Epithelial cell of proximal tubule (primary cell): Measurements from ENCODE around the gene DNTTIP2. TPM values are rescaled to one million over a fixed set of nuclear protein-coding genes. Genes with fewer than 3 reads are reported as not detected.
"Not testable (repeated sequence)": the region's sequence is repeated elsewhere in the genome, so short reads cannot be mapped to it uniquely, and the experiment has no call there.

Source experiments
- DNase-seq: peaks from one replicate; pipeline ENCODE4 v3.0.0-alpha.2; 2011; ENCODE audit warnings: low read depth
- H3K4me3 ChIP-seq: 2 replicates; pipeline ENCODE4 v1.5.1; 2011; ENCODE audit warnings: low read depth, mild to moderate bottlenecking, low read length
- total RNA-seq: library from RNA; depleted of rRNA; stranded (reverse); fragments of >200 nt; gene quantifications from 2 replicates; pipeline ENCODE4 v1.2.3, GENCODE V29; 2015
- TF ChIP-seq, protein P1 (sequence below): conservative IDR thresholded peaks from 2 replicates; pipeline ENCODE4 v1.5.1; 2012; ENCODE audit warnings: low read depth, mild to moderate bottlenecking, low read length

The DNTTIP2 gene
- total RNA-seq, 1 donor from 2014 or later = 41.6 TPM

DNA sequence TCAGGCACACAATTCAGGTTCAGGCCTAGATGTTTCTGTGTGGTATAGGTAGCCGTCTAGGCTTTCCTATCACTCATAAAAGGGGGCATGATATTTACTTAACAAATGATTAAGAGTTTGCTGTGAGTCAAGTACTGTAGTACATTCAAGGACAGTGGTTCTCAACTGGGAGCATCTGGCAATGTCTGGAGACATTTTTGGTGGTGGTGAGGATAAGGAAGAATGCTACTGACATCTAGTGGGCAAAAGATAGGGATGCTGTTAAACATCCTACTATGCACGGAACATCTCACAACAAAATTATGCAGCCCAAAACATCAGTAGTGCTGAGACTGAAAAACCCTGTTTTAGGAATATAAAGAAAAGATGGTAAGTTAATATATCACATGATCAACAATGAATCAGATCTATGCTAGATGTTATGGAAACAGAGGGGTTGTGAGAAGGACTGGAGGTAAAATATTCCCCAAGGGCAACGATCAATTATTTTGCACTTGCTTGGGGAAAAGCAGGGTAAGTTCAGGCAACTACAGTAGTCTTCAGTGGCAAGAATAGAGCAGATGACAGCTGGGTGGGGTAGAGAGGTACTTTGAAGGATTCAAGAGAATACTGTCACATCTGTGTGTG is 4.9 kb downstream of the DNTTIP2 start:
- no peak for DNase-seq

DNA sequence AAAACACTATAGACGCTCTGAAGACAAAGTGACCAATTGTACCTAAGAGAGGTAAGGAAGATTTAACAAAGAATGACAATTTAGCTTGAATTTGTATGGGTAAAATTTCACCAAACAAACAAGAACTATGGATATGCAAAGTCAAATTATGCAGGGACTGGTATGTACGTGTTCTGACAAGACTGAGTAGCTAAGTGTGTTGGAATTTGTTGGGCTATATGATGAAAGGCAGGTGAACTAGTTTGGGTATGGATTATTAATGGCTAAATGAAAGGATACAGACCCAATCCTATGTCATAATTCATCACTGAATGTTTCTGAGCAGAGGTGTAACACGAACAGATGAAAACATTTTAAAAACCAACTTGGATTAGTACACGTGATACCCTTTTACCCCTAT is 7.6 kb downstream of the DNTTIP2 start:
- no peak for DNase-seq
- no peak overlapping the region for H3K4me3 ChIP-seq
- TF ChIP-seq, protein P1, sequence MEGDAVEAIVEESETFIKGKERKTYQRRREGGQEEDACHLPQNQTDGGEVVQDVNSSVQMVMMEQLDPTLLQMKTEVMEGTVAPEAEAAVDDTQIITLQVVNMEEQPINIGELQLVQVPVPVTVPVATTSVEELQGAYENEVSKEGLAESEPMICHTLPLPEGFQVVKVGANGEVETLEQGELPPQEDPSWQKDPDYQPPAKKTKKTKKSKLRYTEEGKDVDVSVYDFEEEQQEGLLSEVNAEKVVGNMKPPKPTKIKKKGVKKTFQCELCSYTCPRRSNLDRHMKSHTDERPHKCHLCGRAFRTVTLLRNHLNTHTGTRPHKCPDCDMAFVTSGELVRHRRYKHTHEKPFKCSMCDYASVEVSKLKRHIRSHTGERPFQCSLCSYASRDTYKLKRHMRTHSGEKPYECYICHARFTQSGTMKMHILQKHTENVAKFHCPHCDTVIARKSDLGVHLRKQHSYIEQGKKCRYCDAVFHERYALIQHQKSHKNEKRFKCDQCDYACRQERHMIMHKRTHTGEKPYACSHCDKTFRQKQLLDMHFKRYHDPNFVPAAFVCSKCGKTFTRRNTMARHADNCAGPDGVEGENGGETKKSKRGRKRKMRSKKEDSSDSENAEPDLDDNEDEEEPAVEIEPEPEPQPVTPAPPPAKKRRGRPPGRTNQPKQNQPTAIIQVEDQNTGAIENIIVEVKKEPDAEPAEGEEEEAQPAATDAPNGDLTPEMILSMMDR = no peak

More for the DNA sequence above, 4.9 kb downstream of the DNTTIP2 start:
- no peak overlapping the region for H3K4me3 ChIP-seq
- TF ChIP-seq, protein P1 = peak; percentile 67

DNA sequence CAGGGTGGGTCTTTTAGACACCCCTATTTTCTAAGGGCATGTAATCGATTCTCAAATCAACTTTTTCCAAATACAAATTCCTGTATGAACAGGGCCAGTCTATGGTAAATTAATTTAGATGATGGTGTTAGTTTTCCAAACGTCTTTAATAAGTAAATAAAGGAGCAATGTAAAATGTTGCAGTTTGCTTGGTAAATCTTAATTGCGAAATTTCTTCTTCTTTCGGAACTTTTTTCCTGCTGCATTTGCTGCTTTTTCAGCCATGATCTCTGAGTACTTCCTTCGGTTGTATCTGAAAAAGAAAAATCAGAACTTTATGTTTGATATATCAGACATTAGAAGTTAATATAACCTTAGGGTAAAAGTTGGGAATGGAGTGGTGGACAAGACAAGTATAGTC is 9.4 kb downstream of the DNTTIP2 start:
- no peak for DNase-seq
- TF ChIP-seq, protein P1 = no peak
- no peak overlapping the region for H3K4me3 ChIP-seq

DNA sequence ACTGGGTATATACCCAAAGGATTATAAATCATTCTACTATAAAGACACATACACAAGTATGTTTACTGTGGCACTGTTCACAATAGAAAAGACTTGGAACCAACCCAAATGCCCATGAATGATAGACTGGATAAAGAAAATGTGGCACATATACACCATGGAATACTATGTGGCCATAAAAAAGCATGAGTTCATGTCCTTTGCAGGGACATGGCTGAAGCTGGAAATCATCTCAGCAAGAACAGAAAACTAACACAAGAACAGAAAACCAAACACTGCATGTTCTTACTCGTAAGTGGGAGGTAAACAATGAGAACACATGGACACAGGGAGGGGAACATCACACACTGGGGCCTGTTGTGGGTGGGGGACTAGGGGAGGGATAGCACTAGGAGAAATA is 10.5 kb downstream of the DNTTIP2 start:
- H3K4me3 ChIP-seq, DNase-seq: not testable (repeated sequence)

DNA sequence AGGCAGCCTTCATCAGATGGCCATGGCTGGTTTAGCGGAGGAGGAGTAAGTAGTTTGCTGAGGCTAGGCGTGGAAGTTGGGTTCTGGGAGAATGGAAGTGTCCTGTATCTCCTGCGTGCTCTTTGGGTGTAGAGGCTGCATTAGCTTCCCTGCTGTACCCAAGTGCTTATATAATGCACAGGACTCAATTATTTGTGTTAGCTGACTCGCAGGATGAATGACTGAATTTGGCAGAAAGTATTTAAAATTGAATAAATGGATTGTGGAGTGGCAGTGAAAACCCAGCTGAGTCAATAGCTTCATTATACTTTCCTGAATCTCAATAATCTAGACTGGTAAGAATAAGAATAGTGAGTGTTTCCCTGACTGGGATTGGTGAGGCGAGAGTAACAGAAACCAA is 13.8 kb downstream of the DNTTIP2 start:
- H3K4me3 ChIP-seq = no peak overlapping the region
- no peak for DNase-seq
- TF ChIP-seq, protein P1 = no peak

DNA sequence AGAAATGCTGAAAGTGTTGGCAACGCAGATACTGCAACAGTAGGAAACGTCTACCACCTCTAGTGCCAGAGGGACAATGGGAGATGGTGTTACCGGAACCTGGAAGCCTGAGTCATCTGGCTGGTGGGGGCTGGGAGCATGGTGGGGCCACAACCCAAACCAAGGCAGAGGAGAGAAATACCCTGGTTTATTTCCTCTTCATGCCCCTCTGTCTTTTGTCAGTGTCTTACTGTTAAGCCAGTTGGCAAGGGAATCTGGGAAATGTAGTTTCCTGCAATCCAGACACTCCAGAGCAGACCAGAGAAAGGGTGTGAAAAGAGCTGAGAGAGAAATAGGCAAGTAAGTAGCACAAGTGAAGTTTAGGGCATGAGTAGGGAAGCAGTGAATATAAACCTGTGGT is 14.8 kb downstream of the DNTTIP2 start:
- no peak overlapping the region for H3K4me3 ChIP-seq
- no peak for DNase-seq
- TF ChIP-seq, protein P1 = no peak

DNA sequence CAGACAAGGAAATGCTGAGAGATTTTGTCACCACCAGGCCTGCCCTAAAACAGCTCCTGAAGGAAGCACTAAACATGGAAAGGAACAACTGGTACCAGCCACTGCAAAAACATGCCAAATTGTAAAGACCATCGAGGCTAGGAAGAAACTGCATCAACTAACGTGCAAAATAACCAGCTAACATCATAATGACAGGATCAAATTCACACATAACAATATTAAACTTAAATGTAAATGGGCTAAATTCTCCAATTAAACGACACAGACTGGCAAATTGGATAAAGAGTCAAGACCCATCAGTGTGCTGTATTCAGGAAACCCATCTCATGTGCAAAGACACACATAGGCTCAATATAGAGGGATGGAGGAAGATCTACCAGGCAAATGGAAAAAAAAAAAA is 21.4 kb downstream of the DNTTIP2 start:
- DNase-seq, H3K4me3 ChIP-seq: not testable (repeated sequence)

DNA sequence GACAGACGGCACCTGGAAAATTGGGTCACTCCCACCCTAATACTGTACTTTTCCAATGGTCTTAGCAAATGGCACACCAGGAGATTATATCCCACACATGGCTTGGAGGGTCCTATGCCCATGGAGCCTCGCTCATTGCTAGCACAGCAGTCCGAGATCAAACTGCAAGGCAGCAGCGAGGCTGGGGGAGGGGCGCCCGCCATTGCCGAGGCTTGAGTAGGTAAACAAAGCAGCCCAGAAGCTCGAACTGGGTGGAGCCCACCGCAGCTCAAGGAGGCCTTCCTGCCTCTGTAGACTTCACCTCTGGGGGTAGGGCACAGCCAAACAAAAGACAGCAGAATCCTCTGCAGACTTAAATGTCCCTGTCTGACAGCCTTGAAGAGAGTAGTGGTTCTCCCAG is 23.0 kb downstream of the DNTTIP2 start:
- H3K4me3 ChIP-seq, DNase-seq: not testable (repeated sequence)

DNA sequence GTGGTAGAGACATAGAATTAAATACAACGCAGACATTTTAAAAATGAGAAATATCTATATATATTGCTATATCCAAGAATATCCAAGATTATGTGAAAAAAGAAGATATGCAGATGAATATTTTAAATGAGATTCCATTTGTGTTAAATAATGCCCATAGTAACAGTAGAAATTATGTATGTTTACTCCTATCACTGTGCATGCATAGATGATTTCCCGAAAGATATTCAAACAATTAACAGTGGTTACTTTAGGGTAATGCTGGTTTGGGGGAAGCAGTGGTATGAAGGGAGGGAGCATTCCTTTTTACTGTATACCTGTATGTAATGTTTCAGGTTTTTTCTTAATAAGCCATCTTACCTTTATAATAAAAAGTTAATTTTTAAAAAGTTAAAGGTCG is 25.1 kb downstream of the DNTTIP2 start:
- TF ChIP-seq, protein P1 = no peak
- no peak for DNase-seq
- H3K4me3 ChIP-seq = no peak overlapping the region
